ENCODE data around the gene PPP2R5A. TPM values are rescaled to one million over a fixed set of nuclear protein-coding genes. Genes with fewer than 3 reads are reported as not detected.

PPP2R5A gene
- total and polyA plus RNA-seq, 2 of the 13 experiments (the other 11 are each of a cell fraction or from before 2014, with no cell fraction given): 22.0 to 31.4 TPM

- TF ChIP-seq PHF8 (CRISPR knock-in tag; IDR thresholded peaks at IDR 0.05) (peak; percentile 44; the same call in 1 of the 2 replicates), PHB2 (IDR thresholded peaks at IDR 0.05; ENCODE audit: partially characterized antibody) (no peak), ZNF558 (CRISPR knock-in tag; IDR thresholded peaks at IDR 0.05; ENCODE audit: borderline replicate concordance) (peak; percentile 53; the same call in 1 of the 2 replicates), PHF20 (CRISPR knock-in tag; IDR thresholded peaks at IDR 0.05) (peak; percentile 53; the same call in 1 of the 2 replicates), ZNF501 (CRISPR knock-in tag; IDR thresholded peaks at IDR 0.05) (no peak; the same call in 1 of the 2 replicates), ZNF782 (CRISPR knock-in tag; IDR thresholded peaks at IDR 0.05; ENCODE audit: borderline replicate concordance) (peak; percentile 67; the same call in 1 of the 2 replicates), HINFP (CRISPR knock-in tag; IDR thresholded peaks at IDR 0.05; ENCODE audit: low read depth) (0 out of 2 replicates have a peak, but pooled peaks have one; percentile 38), PATZ1 (CRISPR knock-in tag; IDR thresholded peaks at IDR 0.05) (peak; percentile 8; the same call in 1 of the 2 replicates), RFX1 (IDR thresholded peaks at IDR 0.05) (no peak), UBTF (CRISPR knock-in tag; IDR thresholded peaks at IDR 0.05) (peak; percentile 70), SMARCE1 (IDR thresholded peaks at IDR 0.05; ENCODE audit: borderline replicate concordance) (no peak), YY1 (IDR thresholded peaks at IDR 0.05; ENCODE audit: insufficient read depth, insufficient replicate concordance, low read depth, low read length) (peak; percentile 67), MYPOP (CRISPR knock-in tag; IDR thresholded peaks at IDR 0.05) (peak; percentile 31; the same call in 1 of the 2 replicates), ZNF589 (CRISPR knock-in tag; conservative IDR thresholded peaks at IDR 0.05) (no peak), ZNF350 (CRISPR knock-in tag; IDR thresholded peaks at IDR 0.05; ENCODE audit: borderline replicate concordance, low read depth) (peak; percentile 44; the same call in 1 of the 2 replicates), RCOR2 (CRISPR knock-in tag; IDR thresholded peaks at IDR 0.05) (no peak), SNAI1 (CRISPR knock-in tag; IDR thresholded peaks at IDR 0.05; ENCODE audit: borderline replicate concordance) (0 out of 2 replicates have a peak, but pooled peaks have one; percentile 59), ZNF546 (CRISPR knock-in tag; conservative IDR thresholded peaks at IDR 0.05) (no peak), SOX6 (IDR thresholded peaks at IDR 0.05) (no peak), SOX6 (CRISPR knock-in tag; IDR thresholded peaks at IDR 0.05) (peak; percentile 30; the same call in 1 of the 2 replicates), ZNF292 (CRISPR knock-in tag; IDR thresholded peaks at IDR 0.05; ENCODE audit: borderline replicate concordance, low read depth) (peak; percentile 77), ZNF777 (CRISPR knock-in tag; IDR thresholded peaks at IDR 0.05) (0 out of 2 replicates have a peak, but pooled peaks have one; percentile 55), CEBPG (CRISPR knock-in tag; IDR thresholded peaks at IDR 0.05) (0 out of 2 replicates have a peak, but pooled peaks have one; percentile 4)
These were observed 710 bp downstream of the PPP2R5A start (continued) for GRCh38 chr1:212285685-212286555.

Measured in HepG2 (cell line).